ENCODE data around the gene PRR18.
"Not testable (repeated sequence)": the region's sequence is repeated elsewhere in the genome, so short reads cannot be mapped to it uniquely, and the experiment has no call there.

The PRR18 gene, protein sequence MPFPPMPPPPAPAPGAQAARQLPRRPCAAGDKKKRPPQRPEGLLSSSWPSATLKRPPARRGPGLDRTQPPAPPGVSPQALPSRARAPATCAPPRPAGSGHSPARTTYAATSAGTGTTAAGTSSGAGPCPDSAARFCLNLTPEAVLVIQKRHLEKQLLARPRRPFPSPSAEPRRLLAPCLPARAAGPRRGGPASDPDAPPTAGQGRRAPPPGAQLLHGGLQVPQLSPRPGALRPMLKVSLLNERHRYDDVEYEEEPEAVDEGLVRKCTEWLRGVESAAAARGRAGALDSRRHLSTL

DNA sequence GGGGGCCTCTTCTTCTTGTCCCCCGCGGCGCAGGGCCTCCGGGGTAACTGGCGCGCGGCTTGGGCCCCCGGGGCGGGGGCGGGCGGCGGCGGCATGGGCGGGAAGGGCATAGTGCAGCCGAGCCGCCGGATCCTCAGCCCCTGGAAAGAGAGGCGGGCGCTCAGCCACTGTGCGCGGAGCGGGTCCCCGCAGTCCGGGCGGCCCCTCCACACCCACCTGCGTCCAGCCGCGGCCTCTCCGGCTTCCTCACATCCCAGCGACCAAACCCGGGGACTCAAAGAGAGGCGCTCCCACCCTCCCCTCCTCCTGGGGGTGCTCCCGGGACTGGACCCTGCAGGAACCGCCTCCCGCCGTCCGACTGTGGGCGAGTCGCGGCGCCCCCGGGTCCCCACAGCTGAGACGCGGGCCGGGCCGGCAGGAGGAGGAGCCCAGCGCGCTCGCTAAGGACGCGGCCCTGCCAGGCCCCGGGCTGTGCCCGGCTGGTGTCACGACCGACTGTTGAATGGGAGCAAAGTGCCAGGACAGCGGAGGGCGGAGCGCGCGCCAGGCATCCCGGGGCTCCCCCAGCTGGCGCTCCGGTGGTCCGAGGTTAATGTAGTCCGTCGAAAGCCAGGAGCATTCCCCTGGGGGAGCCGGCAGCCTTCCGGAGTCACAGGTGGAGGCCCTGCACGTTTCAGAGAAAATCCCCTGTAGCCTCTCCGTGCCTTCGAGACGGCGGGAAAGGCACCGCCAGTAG, at the start of gene PRR18:
Gene PRR18 (minus strand): TSS at position 360 of the 736 bp plus-strand sequence. CDS start 250 bp downstream, at position 110.
- peak; percentile 45 for DNase-seq (ENCODE audit: low spot score)

DNA sequence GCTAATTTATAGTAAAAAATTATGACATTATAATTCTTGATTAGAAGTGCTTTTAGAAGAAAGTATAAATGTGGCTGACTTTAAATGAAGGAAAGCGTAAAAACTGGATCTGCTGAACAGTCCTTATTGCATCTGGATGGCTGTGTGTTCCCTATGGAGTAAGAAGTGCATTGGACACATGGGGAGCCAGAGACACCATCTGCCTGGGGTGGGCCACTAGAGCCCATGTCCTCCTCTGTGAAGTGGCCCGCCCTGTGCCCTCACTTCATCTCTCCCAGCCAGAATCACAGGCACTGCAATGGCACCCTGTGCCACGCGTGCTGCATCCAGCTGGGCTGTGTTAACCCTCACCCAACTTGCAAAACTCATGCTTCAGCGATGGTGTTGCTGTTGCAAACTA, 47.4 kb upstream of the PRR18 start:
- no peak for DNase-seq (ENCODE audit: low spot score)

DNA sequence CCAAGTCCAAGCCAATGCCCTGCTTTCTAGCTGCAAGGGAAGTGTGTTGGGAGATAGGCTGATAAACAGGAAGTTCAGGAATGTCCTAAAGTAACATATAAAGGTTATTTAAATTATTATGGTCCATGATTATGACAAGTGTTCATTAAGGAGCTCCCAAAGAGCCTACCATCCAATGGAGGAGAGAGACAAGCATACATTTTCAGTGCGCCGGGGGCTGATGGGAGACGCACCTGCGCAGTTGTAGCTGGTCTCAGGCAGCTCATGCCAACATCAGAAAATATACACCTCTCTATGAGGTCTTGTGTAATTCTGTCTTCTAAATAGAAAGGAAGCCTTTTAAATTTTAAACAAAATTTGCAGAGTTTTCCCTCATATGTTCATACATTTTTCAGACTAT, 46.8 kb upstream of the PRR18 start:
- no peak for DNase-seq (ENCODE audit: low spot score)

DNA sequence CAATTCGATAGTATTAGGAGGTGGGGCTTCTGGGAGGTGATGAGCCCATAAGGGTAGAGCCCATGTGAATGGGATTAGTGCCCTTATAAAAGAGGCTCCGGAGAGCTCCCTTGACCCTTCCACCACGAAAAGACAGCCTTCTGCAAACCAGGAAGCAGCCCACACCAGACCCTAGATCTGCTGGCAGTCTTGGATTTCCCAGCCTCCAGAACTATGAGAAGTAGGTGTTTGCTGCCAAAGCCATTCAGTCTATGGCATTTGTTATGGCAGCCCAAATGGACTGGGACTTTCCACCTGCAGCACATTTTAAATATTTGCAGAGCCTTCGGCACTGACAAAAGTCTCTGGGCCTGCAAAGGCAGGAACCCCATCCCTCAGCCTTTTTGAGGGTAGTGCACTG, 46.0 kb upstream of the PRR18 start:
- no peak for DNase-seq (ENCODE audit: low spot score)

DNA sequence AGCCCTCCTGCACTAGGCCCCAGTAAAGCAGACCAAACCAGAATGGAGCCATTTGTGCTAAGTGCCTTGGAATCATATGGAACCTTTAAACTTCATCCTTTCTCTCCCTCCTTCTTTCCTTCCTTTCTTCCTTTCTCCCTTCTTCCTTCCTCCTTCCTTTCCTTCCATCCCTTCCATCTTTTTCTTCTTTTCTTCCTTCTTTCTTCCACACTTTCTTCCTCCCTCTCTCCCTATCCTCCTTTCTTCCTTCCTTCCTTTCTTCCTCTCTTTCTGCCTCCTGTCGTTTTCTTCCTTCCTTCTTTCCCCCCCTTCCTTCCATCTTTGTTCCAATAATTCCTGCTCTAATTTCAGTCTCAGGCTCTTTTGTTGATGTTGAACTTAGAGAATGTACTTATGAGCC, 45.3 kb upstream of the PRR18 start:
- no peak for DNase-seq (ENCODE audit: low spot score)

DNA sequence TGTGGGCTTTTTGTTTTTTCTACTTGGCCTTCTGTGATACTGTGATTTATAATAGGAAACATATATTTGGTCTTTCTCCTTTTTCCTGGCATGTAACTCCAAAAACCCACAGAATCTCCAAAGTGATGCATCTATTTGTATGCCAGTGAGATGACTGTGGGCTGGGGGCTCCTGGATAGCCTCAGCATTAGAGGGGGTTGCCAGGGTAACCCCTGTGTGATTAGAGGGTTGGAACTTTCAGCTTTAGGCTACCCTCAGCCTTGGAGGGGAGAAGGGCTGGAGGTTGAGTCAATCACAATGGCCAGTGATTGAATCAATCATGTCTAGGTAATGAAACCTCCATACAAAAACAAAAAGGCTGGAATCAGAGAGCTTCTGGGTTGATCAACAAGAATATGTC, 44.7 kb upstream of the PRR18 start:
- no peak for DNase-seq (ENCODE audit: low spot score)

DNA sequence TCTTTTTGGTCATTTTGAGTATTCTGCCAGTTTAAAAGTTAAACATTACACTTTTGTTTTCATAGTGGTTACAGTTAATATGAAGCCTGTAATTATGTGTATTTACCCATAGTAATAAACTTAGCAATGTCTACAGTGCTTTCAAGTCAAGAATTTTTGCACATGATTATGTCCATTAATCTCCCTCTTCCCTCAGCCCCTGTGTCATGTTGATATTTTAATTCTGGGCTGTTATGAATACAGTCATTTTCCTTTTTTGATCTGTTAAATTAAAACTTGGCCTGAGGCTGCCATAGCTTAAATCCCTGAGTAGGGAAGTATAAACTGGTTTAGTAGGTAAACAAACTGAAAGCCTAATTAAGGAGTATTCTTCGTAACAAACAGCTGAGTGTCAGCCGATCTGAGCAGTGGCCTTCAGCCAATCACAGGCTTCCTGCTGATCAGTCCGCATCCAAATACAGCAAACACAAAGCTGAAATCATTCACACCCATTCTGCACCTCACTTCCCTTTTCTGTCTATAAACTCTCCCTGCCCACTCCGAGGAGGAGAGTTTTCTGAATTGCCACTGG, 43.6 kb upstream of the PRR18 start:
- peak; percentile 81 for DNase-seq (ENCODE audit: low spot score)

DNA sequence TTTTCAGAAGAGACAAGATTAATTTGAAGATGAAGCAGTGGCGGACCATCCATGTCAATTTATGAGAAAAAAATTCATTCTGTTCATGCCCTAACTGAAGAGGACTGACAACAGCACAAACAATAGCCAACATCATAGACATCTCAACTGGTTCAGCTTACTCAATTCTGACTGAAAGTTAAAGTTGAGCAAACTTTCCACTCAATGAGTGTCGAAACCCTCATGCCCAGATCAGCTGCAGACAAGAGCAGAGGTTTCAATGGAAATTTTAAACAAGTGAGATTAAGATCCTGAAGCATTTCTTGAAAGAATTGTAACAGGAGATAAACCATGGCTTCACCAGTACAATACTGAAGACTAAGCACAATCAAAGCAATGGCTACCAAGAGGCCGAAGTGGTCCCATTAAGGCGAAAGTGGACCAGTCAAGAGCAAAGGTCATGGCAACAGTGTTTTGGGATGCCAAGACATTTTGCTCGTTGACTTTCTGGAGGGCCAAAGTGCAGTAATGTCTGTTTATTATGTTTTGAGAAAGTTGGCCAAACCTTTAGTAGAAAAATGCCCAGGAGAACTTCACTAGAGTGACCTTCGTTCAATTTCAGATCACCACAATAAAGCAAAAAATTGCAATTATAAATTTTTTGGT, 40.2 kb upstream of the PRR18 start:
- DNase-seq (ENCODE audit: low spot score): no peak

DNA sequence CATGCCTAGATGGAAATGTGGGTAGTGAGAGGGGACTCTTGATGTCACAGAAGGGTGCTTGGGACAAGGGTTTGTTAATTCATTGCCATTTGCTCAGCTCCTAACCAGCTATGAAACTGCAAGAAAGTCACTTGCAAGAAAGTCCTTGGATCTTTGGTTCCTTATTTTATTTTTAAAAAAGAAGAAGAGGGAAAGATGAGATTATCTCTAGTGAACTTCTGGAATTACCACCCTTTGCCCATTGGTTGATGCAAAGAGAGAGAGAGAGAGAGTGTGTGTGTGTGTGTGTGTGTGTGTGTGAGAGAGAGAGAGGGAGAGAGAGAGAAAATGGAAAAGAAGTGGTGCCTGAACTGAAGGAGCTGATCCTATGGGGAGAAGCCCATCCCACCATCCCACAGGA, 38.8 kb upstream of the PRR18 start:
- DNase-seq (ENCODE audit: low spot score): no peak

DNA sequence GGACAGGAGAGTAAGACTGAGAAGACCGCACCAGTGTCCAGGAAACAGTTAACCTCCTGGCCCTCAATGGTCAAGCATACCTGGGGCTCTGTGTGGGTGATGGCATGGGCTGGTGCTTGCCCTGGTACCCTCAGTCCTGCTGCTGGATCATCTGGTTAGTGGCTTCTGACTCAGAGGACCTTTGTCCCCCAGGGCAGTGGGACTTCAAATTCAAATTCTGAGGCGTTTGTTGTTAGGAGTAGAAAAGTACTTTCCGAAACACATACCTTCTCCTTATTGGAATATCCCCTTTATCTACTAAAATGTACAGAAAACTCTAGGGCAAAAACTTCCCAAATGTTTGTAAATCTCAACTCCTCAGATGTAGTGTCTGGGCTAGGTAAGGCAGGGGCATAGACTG, 38.3 kb upstream of the PRR18 start:
- no peak for DNase-seq (ENCODE audit: low spot score)

DNA sequence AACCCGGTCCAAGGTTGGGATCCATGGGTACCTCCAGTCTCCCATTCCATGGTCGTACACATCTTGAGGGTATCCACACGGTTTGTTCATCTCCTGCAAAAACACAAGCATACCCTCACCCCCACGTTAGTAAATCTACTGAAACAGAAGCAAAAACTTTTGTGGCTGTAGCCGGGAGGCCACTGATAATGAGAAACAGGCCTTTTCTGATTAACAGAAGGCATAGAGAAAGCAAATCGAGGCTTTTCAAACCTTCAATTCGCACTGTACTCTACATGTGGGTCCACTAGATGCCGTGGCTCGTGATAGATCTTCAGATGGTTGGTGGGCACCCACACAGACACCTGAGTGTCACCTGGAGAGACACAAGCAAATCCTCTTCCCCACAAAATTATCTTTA, 37.5 kb upstream of the PRR18 start:
- DNase-seq (ENCODE audit: low spot score): not testable (repeated sequence)

DNA sequence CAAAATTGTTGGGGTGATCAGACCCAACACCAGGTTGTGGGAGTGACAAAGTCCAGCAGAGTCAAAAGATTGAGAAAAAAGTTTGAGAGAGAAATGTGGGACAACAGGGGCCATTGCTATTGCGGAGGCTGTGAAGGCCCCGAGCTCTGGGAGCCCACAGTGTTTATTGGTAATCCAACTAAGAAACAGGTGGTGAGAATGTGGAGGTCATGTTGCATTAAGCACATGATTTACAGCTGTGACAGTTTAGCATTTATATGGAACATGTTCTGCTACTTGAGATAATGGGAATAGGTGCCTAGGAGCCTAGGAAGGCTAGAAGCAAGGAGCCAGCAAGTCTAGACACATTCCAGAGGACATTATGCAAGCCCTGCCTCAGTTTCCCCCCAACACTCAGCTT, 36.7 kb upstream of the PRR18 start:
- not testable (repeated sequence) for DNase-seq (ENCODE audit: low spot score)

DNA sequence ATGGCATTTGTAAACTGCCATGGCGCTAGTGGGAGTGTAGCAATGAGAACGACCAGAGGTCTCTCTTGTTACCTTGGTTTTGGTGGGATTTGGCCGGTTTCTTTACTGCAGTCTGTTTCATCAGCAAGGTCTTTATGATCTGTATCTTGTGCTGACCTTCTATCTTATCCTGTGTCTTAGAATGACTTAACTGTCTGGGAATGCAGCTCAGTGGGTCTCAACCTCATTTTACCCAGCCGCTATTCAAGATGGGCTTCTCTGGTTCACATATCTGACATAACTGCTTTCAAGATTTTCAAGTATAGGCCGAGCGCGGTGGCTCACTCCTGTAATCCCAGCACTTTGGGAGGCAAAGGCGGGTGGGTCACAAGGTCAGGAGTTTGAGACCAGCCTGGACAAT, 36.0 kb upstream of the PRR18 start:
- DNase-seq (ENCODE audit: low spot score): no peak

DNA sequence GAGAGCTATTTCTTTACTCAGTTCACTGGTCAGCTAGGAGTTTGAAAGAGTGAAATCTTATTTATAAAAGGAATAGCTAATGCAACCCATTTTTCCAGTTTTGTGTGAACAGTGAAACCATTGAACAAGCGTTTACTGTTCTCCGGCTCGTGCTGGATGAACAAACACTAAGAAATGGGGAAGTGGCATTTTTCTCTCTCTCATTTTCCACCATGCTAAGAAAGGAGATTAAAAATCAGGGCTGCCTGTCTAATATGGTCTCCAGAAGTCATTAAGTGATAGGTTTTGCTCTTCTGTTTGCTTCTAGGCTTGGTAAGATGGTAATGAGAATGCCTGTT, 34.9 kb upstream of the PRR18 start:
- no peak for DNase-seq (ENCODE audit: low spot score)

DNA sequence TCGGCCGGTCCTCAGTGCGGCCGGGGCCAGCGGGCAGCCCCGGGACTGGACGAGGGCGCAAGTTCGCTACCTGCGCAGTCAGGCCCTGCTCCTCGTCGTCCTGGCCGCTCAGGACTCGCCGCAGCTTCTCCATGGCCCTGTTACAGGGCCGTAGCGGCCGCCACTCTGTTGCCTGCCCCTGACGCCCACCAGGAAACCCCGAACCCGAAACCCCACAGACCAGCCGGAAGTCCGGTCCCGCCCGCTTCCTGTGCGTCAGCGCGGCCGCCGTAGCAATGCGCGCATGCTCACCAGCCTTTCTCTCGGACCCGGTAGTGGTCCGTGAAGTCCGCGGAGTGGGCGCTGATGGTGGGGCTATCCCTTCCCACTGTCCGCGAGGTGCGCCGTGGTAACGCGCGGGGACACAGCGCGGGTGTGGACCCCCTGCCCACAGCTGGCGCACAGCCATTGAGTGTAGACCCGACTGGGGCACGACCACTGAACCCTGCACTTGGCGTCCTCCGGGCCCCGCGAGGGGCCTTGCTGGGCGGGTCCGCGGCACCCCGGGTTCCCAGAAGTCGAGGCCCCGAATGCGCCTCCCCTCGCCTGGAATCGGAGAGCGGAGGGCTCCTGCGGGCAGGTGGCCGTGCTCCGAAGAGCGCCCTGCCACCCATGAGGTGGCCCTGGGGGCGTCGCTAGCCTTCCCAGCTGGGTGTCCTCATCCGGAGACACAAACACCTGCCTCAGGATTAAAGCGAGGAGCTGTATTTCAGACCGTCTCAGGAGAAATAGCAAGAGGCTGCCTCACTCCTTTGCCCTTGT, 34.4 kb upstream of the PRR18 start, which contains the start of gene SFT2D1:
Gene SFT2D1 (minus strand): TSS at position 197 of the 801 bp plus-strand sequence. CDS start 64 bp downstream, at position 133.
- DNase-seq (ENCODE audit: low spot score): peak; percentile 98

DNA sequence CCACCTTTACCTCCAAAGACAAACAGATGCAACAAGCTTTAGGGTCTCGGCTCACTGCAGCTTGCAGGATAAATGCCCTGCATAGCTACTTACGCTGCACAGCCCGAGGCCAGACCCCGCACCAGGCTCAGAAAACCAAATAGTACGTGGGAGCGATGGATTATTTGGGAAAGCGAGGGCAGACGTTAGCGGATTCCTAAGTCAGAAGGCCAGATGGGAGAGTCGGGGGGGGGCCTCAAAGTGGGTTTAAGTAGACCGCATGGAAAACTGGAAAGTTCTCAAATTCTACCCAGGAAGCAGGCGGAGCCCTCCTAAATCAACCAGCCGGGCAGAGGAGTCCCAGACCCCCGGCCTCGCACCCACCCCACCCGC, 33.8 kb upstream of the PRR18 start:
- DNase-seq (ENCODE audit: low spot score): no peak

DNA sequence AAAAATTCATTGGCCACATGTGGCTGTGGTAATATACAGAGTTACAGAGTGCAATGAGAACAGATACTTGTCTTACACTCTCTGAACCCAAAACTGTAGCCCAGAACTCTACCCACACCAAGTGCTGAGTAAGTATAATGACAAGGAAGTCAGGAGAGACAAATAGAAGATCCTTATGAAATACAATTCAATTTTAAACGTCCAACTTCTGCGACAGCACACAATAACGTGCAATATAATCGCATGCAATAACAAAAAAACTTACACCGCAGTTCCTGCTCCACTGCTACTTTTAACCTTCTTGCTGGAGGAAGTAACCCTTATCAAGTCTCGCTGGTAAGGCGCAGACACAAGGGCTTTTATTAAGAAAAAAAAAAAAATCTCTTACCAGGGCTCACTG, 33.3 kb upstream of the PRR18 start:
- no peak for DNase-seq (ENCODE audit: low spot score)

DNA sequence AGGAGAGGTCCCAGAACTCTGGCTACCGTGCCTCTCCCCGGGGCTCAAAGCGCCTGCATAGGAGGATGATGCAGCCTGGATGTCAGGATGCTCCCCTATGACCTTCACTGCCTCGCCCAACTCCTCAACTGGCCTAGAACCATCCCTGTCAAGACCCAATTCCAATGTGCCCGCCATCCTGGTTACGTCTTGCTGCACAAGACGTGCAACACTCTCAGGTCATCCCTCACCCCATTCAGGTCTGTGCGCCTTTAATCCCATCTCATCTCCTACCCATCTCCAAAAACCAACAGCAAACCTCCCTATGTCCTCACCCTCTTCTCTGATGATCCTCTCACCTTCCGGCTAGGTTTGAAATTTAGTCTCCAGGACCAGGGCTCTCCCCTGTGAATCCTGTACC, 30.7 kb upstream of the PRR18 start:
- DNase-seq (ENCODE audit: low spot score): no peak

DNA sequence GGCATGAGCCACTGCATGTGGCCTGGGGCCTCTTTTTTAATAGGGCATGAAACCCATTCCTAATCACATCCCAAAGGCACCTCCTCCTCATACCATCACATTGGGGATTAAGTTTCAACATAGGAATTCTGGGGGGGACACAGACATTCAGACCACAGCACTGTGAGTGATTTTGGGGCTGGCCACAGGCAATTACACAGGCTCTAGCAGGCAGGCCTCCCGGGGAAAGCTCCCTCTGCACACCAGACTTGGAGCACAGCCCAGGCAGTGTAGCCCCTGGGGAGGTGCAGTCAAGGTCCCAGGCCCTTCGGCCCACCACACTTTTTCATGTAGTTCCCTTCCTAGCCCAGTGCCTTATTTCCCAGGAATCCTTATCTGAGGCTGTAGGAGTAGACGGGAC, 28.7 kb upstream of the PRR18 start:
- DNase-seq (ENCODE audit: low spot score): no peak

DNA sequence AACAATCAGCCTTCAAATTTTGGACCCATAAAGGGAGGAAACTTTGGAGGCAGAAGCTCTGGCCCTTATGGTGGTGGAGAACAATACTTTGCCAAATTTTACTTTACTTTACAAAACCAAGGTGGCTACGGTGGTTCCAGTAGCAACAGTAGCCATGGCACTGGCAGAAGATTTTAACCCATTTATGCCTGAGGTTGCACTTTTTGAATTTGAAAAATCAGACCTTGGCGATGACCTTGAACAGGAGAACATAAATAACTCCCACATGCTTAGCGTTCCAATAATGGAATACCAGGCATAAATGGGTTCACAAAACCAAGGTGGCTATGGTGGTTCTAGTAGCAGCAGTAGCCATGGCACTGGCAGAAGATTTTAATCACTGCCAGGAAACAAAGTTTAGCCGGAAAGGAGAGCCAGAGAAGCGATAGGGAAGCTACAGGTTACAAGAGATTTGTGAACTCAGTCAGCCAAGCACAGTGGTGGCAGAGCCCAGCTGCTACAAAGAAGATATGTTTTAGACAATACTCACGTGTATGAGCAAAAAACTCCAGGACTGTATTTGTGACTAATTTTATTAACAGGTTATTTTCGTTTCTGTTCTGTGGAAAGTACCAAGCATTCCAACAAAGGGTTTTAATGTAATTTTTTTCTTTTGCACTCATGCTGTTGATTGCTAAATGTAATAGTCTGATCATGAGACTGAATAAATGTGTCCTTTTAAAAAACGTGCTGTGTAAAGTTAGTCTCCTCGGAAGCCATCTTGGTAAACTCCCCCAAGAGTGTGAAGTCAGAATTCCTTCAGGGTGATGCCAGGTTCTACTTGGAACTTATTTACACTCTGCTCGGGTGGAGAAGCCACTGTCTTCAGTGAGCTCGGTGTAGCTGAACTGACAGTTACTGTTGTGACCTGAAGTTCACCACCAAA, 27.4 kb upstream of the PRR18 start:
- no peak for DNase-seq (ENCODE audit: low spot score)

DNA sequence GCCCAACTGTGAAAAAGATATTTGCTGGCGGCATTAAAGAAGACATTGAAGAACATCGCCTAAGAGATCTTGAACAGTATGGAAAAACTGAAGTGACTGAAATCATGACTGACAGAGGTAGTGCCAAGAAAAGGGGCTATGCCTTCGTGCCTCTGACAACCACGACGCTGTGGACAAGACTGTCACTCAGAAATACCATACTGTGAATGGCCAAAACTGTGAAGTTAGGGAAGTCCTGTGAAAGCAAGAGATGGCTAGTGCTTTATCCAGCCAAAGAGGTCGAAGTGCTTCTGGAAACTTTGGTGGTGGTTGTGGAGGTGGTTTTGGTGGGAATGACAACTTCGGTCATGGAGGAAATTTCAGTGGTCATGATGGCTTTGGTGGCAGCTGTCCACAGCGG, 26.7 kb upstream of the PRR18 start:
- DNase-seq (ENCODE audit: low spot score): no peak
